A549 treated with ZK216348 at 1 μM for 4 hours (cell line): ENCODE data around the gene PAAF1. TPM values are rescaled to one million over a fixed set of nuclear protein-coding genes. Genes with fewer than 3 reads are reported as not detected.

Source experiments
- total RNA-seq: library from RNA; stranded (reverse); fragments of 200-300 nt; extraction: Qiagen RNA extraction; gene quantifications from 5 replicates; pipeline ENCODE4 v1.2.3, GENCODE V29; 2022; ENCODE audit warnings: low read depth

PAAF1 gene, protein sequence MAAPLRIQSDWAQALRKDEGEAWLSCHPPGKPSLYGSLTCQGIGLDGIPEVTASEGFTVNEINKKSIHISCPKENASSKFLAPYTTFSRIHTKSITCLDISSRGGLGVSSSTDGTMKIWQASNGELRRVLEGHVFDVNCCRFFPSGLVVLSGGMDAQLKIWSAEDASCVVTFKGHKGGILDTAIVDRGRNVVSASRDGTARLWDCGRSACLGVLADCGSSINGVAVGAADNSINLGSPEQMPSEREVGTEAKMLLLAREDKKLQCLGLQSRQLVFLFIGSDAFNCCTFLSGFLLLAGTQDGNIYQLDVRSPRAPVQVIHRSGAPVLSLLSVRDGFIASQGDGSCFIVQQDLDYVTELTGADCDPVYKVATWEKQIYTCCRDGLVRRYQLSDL
- total RNA-seq = 10.7 to 13.6 TPM (median 12.0 TPM) in 5 replicates

DNA sequence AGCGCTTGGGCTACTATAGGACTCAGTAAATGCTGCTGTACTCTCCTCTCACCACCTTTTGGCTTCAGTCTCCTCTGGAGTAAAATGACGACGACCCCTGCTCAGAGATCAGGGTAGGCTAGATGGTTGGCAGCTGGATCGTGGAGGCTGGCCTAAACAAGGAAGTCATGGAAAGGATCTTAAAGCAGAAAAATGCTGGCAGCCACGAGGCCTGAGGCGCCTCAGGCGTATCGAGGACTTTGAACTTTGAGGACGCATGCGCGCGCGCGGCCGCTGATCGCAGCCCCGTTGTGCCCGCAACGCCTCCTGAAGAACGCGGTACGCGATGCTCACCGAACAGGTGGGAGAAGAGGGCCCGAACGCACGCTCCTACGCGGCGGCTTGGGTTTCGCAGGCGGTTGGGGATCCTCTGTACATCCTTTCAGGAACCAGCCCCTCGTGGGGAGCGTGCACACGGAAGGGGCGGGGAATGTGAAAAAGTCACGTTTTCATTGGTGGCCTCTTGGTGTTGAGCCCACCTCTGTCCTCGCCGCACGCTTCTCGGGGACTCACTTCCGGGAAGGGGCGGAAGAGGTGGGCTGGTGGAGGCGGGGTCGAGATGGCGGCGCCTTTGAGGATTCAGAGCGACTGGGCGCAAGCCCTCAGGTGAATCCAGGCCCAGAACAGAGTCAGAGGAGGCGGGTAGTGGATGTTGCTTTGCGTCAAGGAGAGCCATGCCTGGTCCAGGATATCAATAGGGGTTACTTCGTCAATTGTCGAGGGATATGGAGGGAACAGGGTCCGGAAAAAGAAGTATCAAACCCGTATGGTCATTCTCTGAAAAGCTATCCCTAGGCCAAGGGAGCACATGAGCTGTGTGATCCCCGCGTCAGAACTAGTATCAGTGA is at the start of gene PAAF1, which contains the start of gene COA4:
Gene PAAF1, plus strand, starts transcription at position 576 of the 887 bp plus-strand sequence. Its CDS starts 23 bp downstream, at position 599.
Gene COA4, minus strand, starts transcription at position 423 of the 887 bp plus-strand sequence. CDS start 3,468 bp downstream, outside the sequence.

DNA sequence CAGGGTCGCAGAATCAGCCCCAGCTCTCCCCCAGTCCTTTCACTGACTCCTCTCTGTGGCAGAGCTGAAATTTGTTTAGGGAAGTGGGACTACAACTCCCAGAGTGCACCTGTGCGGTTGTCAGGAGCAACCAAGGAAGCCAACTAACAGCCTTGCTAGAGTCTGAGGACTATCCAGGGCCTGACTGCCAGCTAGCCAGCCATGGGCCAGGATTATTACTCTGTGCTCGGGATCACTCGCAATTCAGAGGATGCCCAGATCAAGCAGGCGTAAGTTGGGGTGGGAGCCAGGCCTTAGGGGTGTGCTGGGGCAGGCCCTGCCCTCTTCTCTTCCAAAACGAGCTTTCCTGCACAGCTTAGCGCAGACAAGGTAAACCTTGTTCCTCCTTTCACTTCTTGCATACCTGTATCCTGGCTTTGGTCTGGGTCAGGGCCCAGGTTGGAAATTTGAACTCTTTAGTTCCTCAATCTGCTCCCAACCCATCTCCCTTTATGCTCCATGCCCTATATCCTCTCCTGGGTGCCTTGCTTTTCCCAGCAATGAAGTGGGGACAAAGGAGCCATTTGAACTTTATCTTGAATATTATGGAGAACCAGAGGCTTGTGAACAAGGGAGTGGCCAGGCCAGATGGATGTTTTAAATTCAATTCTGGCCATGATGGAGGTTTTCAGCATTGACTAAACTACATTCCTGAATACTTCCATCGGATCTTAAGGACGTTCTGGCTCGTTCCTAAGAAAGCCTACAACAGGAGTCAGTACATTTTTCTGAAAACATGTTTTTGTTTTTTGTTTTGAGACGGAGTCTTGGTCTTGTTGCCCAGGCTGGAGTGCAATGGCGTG is 74.3 kb downstream of the PAAF1 start, which contains the start of gene DNAJB13:
Gene DNAJB13, plus strand, starts transcription at position 158 of the 842 bp plus-strand sequence. Its CDS starts 44 bp downstream, at position 202.

Other genes with a start within 250 kb of the PAAF1 start
- 0.48 to 1.4 TPM (median 1.1 TPM) in 5 replicates for gene PLEKHB1, start 230.4 kb upstream of the PAAF1 start, total RNA-seq
- gene RAB6A, start 115.9 kb upstream of the PAAF1 start, total RNA-seq = 42.5 to 72.8 TPM (median 69.9 TPM) in 5 replicates
- gene MRPL48, start 89.1 kb upstream of the PAAF1 start, total RNA-seq = 45.3 to 66.7 TPM (median 52.9 TPM) in 5 replicates
- gene COA4, start 153 bp upstream of the PAAF1 start, total RNA-seq = 126 to 150 TPM (median 133 TPM) in 5 replicates
- 0.22 to 1.4 TPM (median 0.53 TPM) in 5 replicates for gene DNAJB13, start 74.0 kb downstream of the PAAF1 start, total RNA-seq
- 69.4 to 85.8 TPM (median 75.8 TPM) in 5 replicates for gene UCP2, start 105.8 kb downstream of the PAAF1 start, total RNA-seq
- gene UCP3, start 132.1 kb downstream of the PAAF1 start, total RNA-seq = 0.97 to 2.8 TPM (median 1.3 TPM) in 5 replicates